Sigmoid colon (tissue), 3 donors: Measurements from ENCODE around the gene MLEC.

Experiments used
- CTCF ChIP-seq, 4 experiments: fragments of 450-650 bp in 3 of 4; fragments of 200-600 bp in 1 of 4; IDR thresholded peaks; one replicate each; pipeline ENCODE4 v1.5.1; 2016 to 2019; ENCODE audit warnings: antibody characterized with exemption in 4 of 4, mild to moderate bottlenecking in 3 of 4, moderate library complexity in 2 of 4
- POLR2A ChIP-seq, 2 donors: fragments of 450-650 bp; IDR thresholded peaks; one replicate each; pipeline ENCODE4 v1.6.1; 2016; ENCODE audit warnings: antibody characterized with exemption in 2 of 2, mild to moderate bottlenecking in 2 of 2, moderate library complexity in 2 of 2

- no peak for TF ChIP-seq CTCF (IDR thresholded peaks at IDR 0.05)
- no peak for TF ChIP-seq POLR2A (IDR thresholded peaks at IDR 0.05)
These were observed 24.1 kb upstream of the MLEC start for GRCh38 chr12:120662879-120663278.
